HTERT RPE-1 (cell line): Measurements from ENCODE around the gene CLDN5.

Experiments used
- in situ Hi-C: fragments of 300-500 bp; cut with MboI; formaldehyde crosslinking; loops from 4 replicates; pipeline ENCODE4 v1.14.3; 2020; ENCODE audit warnings: low sequenced_read_pairs

Gene CLDN5

DNA sequence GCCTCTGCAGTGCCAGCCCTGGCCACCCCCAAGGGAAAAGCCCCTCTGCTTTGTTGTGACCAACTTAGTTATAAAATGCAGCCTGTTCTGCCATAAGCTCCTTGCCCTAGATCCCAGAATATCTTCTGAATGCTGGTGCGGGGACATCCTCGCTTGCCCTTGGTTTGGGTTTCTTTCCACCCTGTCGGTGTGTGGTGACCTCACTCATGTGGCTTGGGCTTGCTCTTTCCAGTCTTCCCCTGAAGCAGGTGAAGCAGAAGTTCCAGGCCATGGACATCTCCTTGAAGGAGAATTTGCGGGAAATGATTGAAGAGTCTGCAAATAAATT is 16.7 kb downstream of the CLDN5 start:
- in situ Hi-C loops = no loop called here

DNA sequence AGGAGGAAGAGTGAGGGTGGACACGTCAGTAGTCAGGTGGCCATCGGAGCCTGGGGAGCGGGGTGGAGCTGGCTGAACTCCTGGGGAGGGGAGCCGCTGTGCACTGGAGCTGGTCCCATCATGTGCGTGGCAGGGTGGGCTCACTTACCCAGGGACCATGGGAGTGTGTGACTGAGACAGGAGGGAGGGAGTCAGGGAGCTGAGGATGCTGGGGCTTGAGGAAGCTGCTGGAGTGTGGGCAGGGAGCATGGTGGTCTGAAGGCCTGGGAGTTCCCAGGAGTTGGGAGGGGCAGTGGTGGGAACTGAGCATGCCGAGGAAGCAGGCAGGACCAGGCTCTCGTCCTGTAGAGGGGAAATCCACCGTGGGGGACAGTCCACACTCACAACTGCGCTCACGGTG is 18.0 kb downstream of the CLDN5 start:
- in situ Hi-C loops = no loop called here

DNA sequence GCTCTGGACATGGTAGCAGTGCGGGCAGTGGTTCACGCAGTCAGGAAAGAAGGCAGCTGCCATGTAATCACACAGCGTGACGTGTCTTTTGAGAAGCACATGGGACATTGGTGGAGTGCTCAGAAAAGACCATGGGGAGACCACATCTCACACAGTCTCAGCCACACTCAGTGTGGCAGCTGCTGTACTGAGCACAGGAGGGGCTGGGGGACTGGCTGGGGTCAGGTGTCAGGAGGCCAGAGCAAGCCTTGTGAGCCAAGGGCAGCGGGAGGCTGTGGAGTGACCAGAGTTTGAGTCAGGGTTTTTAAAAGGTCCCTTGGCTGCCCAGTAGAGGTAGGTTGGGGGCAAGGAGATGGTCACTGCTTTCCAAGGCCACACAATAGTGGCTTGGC is 18.5 kb downstream of the CLDN5 start:
- in situ Hi-C loops = no loop called here

DNA sequence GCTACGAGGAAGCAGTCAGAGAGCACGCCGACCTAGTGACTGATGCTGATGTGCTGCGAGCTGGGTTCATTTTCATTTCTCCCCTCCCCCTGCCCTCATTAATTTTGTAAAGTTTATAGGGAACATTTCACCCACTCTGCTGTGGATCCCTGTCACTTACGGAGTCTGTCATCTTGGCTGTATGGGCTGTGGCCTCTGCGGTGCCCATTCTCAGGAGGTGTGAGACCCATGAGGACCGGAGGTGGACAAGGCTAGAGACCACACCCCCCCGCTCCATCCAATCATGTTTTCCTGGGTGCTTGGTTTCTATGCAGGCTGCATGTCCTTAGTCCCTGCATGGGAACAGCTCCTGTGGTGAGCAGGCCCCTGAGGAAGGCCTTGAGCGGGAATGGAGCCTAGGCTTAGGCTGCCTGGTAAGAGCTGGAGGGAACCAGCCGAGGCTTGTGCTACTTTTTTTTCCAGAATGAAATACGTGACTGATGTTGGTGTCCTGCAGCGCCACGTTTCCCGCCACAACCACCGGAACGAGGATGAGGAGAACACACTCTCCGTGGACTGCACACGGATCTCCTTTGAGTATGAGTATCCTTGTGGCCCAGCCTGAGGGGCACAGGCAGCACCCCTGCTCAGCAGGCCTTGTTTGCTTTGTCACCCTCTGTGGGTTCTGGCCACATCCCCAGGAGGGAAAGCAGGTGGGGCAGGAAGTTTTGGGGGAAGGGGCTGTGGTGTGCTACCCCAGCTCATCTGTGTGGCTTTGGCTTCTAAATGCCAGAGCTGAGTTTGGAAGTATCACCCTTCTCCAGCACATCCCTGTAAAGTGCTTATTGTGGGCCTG is 19.1 kb downstream of the CLDN5 start:
- in situ Hi-C loops = no loop called here

DNA sequence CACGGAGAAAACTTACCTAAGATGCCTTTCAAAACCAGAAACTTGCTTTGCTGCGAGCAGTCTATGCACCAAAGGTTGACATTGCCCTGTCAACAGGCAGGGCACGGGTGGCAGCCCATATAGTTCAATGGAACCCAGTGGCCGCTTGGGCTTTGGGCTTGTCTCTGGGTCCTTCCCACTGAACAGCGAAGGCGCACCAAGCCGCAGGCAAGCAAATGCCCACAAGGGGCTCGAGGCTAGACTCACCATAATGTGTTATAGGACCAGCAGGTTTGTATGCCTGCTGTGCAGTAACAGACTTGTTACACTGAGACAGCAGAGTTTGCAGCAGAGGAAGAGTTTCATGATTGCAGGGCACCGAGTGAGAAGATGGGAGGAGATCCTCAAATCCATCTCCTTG is 20.3 kb downstream of the CLDN5 start:
- in situ Hi-C loops = no loop called here

DNA sequence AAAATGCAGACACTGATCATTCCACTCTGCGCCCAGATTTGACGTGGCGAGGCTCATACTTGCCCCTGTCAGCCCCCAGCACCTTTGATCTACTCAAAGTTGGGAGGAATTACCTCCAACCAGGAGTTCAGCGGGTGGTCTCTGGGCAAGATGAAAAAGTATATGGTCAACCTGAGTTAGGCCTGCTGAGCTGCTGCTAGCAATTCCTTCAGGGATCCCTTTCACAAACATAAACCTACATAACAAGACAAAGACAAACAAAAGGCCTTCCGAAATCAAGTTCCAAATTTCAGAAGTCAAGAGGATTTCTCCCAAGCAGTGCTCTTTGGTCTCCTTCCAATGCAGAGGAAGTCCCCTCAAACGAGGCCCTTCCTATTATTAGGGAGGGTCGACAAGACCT is 20.8 kb downstream of the CLDN5 start:
- in situ Hi-C loops = no loop called here

DNA sequence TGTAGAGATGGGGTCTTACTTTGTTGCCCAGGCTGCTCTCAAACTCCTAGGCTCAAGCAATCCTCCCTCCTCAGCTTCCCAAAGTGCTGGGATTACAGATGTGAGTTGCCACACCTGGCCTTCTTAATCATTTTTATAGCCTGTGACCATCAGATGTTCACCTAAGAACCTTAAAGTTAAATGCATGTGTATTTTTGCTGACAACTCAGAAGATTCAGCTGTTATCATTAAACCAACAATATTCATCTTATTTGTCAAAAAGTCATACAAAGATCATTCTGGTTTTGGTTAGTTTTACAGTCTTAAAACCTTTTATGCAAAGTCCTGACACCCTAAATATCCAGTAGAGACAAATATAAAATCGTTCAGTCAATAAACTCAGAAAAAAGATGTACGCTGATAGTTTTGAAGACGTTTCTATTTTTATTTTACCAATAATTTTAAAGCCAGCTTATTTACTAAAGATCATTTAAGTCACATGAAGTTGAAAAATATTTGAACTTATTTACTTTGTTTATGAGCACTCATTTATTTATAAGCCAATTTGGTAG is 22.2 kb downstream of the CLDN5 start:
- in situ Hi-C loops = no loop called here

DNA sequence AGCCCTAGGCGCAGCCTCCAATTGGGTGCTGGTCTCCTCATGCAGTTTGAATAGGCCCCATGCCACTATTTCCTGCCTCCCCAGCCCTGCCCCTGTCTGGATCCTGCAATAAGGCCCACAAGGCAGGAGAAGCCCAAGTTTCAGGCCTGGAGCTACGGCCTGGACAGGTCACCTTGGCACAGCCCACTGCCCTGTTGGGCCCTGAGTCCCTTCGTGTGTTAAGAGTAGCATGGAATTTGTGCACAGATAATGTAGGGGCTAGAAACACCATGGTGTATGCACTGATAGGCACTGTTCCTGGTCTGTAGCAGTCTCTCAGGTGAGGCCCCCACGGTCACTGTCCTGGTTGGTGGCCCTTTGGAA is 24.3 kb downstream of the CLDN5 start:
- in situ Hi-C loops = no loop called here

DNA sequence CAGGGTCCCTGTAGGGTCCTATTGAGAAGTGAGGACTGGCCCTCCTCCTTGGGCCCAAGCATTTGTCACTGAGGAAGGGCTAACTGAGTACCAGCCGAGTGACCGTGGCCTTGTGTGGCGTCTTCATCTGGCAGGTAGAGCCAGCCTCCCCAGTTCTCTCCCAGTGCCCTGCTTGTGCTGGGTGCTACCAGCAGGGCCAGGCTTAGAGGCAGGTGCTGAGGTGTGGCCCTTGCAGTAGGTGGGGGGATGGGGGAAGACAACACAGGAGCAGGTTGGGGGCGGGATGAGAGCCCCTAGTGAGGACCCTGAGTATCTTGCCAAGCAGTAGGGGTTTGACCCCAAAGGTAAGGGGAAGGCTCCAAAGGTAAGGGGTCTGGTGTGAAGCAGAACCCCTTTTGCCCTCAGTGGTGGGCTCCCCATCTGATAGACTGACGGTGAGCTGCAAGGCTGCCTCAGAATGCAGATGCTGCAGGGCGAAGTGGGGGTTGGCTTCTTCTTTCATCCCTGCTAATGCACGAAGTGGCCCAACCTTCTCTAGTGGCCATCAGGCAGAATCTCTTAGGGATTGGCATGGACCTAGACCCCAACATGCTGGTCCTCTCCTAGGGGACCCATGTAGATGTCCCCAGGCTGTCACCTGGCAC is 24.9 kb downstream of the CLDN5 start:
- in situ Hi-C loops = no loop called here

DNA sequence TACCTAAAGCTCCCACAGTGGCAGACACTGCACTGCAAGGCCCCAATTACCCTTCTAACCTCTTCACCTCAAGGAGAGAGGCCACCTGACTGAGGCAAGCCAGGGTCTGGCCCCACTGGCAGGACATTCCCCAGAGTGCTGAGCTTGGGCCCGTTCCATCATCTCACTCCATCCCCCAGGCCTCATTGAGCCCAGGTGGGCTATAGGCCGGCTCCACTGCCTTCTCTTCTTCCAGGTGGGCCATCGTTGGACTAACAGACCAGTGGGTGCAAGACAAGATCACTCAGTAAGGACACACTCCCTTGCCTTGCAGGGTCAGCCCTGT is 25.4 kb downstream of the CLDN5 start:
- in situ Hi-C loops = no loop called here

DNA sequence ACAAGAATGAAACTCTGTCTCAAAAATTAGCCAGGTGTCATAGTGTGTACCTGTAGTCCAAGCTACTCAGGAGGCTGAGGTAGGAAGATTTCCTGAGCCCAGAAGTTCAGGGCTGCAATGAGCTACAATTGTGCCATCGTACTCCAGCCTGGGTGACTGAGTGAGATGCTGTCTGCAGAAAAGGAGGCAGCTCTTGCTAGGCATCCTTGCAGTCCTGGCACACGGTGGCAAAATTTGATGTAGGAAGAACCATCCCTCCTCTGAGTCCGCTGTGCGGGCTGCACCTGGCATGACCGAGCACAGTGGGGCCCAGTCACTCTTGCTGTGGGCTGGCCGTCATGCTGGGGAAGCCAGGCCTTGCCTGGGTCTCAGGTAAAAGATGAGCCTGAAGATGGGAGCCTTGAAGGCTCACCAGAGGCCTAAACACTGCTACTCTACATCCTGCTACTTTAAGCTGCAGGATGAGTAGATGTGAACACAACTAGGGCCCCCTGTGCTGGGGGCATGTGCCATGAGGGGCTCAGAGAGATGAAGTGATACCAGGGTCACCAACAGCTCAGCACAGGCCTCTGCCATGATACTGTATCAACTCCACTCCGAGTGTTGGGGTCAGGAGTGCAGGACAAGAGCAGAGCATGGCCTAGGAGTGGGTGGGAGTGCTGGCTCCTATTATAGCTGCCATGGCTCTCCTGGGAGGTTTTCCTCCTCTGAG is 25.9 kb downstream of the CLDN5 start:
- in situ Hi-C loops = no loop called here

DNA sequence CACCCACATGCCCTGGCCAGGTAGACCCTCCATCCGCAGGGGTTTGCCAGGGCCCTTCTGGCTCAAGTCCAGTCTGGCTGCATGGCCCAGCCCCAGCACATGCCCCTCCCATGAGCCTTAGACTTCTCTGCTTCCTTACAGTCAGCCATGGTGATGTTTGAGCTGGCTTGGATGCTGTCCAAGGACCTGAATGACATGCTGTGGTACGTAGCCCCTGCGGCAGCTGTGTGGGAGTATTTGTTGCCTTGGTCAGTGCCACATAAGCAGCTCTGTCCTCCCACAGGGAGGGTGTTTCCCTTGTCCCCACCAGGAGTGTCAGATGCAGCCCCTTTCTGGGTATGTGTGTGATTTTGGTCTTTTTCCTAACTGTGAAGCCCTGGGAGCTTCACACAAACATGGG is 27.0 kb downstream of the CLDN5 start:
- in situ Hi-C loops = no loop called here

DNA sequence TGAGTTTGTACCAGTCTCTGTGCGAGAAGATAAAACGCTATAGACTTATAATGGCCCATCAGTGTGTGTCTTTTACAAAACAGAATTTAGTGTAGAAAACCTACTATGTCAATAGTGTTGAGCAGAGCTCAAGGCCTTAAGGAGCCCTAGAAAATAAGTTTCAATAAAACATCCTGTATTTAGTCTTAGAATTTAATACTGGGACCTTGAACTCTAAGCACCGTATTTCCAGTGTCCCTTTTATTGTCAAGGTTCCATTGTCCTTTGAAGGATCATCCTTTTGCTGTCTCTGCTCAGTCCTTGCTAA is 27.9 kb downstream of the CLDN5 start:
- in situ Hi-C loops = no loop called here

DNA sequence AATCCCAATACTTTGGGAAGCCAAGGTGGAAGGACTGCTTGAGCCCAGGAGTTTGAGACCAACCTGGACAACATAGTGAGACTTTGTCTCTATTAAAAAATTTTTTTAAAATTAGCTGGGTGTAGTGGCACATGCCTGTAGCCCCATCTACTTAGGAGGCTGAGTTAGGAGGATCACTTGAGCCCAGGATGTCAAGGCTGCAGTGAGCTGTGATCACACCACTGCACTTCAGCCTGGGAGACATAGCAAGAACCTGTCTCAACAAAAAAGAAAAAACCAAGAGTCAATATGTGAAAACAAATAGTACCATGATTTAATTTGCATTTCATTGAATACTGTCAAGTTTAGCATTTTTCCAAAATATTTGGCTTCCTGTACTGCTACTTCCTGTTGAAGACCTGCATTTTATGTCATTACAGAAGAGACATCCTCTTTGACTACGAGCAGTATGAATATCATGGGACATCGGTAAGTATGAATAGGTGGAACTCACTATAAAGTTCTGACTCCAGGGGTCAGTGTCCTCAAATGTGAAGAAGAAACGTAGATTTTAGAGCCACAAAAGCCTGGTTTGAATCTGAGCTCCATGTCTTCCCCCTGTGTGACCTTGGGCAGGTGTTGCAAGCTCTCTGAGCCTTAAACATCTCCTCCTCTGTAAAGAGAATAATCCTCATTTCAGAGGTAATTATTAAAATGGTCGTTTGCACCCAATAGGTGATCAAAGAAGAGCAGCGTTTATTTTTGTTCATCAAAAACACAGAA is 28.5 kb downstream of the CLDN5 start:
- in situ Hi-C loops = no loop called here

DNA sequence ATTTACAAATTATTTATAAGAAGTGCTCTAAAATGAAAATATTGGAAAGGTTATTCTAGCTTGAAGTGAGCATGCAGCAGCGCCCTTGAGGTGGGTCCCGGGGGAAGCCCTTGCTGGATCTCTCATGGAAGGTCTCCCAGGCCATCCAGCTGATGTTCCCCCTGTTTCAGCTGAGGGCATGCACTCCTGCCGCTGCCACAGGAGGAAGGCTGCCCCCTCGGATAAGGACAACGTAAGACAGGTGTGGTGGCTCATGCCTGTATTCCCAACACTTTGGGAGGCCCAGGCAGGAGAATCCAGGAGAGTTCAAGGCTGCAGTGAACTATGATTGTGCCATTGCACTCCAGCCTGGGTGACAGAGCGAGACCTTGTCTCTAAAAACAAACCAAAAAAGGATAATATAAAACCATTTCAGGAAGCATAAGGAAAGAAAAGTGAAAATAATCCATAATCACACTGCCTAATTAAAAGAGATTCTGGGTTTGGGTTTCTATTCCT is 29.5 kb downstream of the CLDN5 start:
- in situ Hi-C loops = no loop called here

DNA sequence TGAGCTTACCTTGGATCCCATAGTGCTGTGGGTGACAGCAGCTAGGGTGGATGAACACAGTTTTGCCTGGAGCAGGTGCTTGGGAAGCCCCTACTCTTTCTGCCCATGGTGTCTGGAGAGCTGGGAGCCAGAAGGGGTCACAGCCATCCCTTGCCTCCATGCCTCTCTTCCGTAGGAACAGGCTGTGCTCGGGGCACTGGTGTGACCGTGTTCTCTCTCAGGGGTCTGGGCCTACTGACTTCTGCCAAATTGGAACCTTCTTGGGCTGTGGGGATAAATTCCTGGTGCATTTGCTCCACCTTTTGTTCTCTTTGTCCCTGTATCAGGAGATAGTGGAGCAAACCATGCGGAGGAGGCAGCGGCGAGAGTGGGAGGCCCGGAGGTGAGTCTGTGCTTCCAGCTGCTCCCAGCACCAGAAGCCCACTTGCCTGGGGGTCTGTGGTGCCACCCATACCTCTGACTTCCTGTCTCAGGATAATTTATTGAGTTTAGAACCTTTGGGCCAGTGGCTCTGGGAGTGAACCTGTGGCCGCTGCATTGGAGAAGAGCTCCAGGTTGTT is 30.1 kb downstream of the CLDN5 start:
- in situ Hi-C loops = no loop called here

DNA sequence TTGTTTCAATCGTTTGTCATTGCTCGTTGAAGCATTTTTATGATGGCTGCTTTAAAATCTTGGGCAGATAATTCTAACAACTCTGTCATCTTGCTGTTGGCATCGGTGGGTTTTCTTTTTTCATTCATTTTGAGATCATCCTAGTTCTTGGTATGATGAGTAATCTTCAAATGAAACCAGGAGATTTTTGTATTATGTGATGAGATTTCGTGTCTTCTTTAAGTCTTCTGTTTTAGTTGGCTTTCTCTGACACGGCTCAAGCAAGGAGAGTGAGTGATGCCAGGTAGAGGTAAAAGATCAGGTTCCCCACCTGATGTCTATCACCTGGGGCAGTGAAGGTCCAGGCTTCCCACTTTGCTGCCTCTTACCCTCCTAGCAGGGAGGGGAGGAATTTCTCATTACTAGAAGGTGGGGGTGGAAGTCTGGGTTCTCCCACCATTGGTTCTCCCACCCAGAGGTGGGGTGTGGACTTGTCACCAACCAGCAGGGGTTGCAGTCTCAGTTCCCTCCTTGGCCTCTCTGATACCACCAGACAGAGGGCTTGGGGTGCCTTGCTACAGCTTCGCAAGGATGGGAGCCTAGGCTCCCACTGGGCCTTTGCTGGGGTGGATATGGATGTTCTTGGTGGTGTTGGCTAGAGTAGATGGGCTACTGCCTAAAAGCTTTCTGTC is 31.6 kb downstream of the CLDN5 start:
- in situ Hi-C loops = no loop called here

DNA sequence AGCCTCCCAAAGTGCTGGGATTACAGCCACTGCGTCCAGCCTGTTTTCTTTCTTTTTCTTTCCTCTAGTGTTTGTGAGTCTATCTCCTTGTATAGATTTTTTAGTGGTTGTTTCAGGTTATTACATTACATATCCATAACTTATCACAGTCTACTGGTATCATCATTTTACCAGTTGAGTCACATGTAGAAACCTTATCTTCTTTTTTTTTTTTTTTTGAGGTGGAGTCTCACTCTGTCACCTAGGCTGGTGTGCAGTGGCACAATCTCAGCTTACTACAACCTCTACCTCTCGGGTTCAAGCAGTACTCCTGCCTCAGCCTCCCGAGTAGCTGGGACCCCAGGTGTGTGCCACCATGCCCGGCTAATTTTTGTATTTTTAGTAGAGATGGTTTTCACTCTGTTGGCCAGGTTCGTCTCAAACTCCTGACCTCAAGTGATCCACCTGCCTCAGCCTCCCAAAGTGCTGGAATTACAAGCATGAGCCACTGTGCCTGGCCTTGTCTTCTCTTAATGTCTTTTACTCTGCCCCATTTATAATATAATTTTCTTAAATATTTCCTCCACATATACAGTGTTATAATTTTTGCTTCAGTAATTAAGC is 33.5 kb downstream of the CLDN5 start:
- in situ Hi-C loops = no loop called here

DNA sequence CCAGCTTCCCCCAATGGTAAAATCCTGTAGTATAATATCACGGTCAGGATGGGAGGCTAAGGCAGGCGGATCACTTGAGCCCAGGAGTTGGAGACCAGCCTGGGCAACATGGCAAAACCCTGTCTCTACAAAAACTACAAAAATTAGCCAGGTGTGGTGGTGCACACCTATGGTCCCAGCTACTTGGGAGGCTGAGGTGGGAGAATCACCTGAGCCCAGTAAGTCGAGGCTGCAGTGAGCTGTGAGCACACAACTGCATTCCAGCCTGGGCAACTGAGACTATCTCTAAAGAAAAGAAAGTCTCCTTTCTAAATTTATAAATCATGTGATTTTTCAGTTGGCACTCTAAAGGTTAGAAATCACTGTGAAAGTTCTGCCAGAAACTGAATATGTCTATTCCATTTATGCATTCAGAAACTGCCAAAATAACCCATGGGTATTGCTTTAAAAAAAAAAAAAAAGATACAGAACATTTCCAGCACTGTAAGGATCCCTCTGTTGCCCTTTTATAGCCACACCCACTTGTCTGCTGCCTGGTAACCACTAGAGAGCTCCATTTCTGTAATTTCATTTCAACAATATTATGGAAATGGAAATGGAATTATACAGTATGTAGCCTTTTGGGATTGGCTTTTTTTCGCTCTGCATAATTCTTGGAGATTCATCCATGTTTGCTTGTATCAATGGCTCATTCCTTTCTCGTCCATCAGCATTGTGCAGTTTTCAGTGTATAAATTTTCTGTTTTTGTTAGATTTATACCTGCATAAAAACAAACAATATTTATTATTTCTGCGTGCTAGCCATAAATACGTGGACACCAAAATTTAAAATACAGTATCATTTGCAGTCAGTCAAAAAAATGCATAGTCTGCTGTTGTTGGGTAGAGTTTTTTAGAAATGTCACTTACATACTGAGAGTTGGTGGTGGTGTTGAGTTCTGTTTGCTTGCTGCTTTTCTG is 35.0 kb downstream of the CLDN5 start:
- in situ Hi-C loops = no loop called here
